AG10803 (cell line): ENCODE measurements around the gene PIP4K2C.

ENCODE experiments used
- DNase-seq: peaks from one replicate; pipeline ENCODE4 v3.0.0; 2010; ENCODE audit warnings: low read depth
- H3K4me3 ChIP-seq: 2 replicates; pipeline ENCODE4 v1.5.1; 2011; ENCODE audit warnings: mild to moderate bottlenecking, low read length, control low read depth
- TF ChIP-seq, protein P1 (sequence below): conservative IDR thresholded peaks from 2 replicates; pipeline ENCODE4 v1.5.1; 2011; ENCODE audit warnings: mild to moderate bottlenecking, low read length, control low read depth, inconsistent platforms

Gene PIP4K2C

GRCh38 chr12:57590864-57591781 lies at the start of gene PIP4K2C:
Gene PIP4K2C, plus strand, starts transcription at chr12:57591192. Its CDS starts 98 bp downstream, at chr12:57591290.
- DNase-seq: peak; percentile 29
- H3K4me3 ChIP-seq: peak within 1 kb of the TSS; percentile 84
- TF ChIP-seq, protein P1, sequence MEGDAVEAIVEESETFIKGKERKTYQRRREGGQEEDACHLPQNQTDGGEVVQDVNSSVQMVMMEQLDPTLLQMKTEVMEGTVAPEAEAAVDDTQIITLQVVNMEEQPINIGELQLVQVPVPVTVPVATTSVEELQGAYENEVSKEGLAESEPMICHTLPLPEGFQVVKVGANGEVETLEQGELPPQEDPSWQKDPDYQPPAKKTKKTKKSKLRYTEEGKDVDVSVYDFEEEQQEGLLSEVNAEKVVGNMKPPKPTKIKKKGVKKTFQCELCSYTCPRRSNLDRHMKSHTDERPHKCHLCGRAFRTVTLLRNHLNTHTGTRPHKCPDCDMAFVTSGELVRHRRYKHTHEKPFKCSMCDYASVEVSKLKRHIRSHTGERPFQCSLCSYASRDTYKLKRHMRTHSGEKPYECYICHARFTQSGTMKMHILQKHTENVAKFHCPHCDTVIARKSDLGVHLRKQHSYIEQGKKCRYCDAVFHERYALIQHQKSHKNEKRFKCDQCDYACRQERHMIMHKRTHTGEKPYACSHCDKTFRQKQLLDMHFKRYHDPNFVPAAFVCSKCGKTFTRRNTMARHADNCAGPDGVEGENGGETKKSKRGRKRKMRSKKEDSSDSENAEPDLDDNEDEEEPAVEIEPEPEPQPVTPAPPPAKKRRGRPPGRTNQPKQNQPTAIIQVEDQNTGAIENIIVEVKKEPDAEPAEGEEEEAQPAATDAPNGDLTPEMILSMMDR: no peak

DNA sequence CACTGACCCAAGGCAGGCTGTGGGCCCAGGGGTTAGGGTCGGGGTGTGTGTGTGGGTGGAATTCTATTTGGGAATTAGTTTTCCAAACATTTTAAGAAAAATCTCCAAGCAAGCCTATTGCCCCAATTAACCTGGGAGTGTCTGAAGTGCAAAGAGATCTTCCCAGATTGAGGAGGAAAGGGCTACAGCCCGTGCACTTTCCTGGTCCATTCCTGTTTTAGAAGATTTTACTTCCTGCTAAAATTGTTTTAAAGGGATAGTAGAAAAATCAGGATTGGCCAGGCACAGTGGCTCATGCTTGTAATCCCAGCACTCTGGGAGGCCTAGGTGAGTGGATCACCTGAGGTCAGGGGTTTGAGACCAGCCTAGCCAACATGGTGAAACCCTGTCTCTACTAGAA lies 49.3 kb upstream of the PIP4K2C start:
- no peak overlapping the region for H3K4me3 ChIP-seq
- DNase-seq: no peak
- TF ChIP-seq, protein P1: no peak

GRCh38 chr12:57543581-57543980 lies 47.4 kb upstream of the PIP4K2C start:
- TF ChIP-seq, protein P1: no peak
- no peak for DNase-seq
- H3K4me3 ChIP-seq: no peak overlapping the region

DNA sequence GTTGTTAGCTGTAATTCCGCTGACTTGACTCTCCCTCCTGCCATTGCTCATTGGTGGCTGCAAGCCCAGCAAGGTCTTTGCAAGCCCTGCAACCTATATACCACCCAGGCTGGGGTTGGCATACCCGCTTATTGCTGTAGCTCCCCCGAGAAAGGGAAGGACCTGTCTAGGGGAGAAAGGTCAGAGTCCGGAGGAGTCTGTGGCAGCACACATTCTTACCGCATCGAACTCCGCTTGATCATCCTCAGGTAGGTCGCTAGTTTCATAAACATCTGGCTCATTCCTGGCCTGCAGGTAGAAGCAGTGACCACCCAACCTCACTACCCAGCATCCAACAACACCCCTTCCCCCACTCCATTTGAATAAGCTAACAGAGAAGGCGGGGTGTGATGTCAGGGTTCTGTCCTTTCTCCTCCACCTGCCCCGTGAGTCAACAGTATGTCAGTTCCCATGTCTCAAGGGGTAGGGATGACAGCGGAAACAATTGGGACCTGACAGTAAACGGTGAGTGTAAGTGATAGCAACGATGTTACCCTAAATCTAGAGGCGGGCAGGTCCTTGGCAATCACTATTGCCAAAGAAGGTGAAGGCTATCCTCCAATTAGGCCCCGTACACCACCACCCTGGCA lies 45.1 kb upstream of the PIP4K2C start:
- TF ChIP-seq, protein P1: no peak
- DNase-seq: no peak
- peak overlapping the region; percentile 88 for H3K4me3 ChIP-seq

DNA sequence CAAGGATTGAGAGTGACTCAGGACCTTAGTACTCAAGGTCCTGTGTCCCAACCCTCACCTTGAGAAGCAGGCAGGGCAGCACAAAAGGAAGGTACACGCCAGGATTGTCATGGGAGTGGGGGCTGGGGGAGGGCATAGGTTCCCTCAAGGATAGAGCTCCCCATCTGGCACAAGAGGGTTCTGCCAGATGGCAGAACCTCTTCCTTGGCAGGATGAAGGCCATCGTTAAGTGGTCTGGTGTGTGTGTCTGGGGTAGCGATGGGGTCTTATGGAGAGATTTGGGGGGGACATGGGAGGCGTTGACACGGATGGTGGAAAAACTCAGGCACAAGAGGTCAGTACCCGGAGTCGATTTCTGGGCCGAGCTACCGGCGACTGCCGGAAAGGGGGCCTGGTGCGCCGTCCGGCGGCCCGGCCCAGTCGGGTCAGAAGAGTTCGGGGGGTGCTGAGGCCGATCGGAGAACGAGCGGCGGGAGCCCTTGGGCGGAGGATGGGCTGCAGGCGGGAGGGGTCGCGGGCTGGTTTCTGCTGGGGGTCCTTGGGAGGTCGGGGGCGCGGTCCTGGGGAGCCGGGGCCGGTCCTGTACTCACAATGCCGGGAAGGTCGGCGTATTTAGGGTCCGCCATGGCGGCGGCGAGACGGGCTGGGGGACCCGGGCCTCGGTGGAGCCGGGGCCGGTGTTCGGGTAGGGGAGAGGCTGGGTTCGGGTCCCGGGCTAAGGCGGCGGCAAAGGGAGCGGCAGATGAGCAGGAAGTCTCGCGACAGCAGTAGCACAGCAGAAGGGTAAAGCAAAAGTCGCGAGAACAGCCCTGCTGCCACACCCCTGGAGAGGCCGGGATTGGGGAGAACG lies 44.3 kb upstream of the PIP4K2C start, which contains the start of gene DCTN2:
Gene DCTN2 (minus strand): TSS at position 755 of the 850 bp plus-strand sequence. CDS start 129 bp downstream, at position 626.
- peak within 1 kb of the TSS; percentile 88 for H3K4me3 ChIP-seq
- TF ChIP-seq, protein P1: peak; percentile 20
- peak; percentile 97 for DNase-seq

GRCh38 chr12:57547288-57548012 lies 43.5 kb upstream of the PIP4K2C start:
- no peak overlapping the region; the same call in 1 of the 2 replicates for H3K4me3 ChIP-seq
- no peak for DNase-seq
- TF ChIP-seq, protein P1: no peak
